Stimulated activated CD8-positive, alpha-beta memory T cell treated with anti-CD3 and anti-CD28 coated beads, Interleukin-7, amount 100 ng/mL, for 48 hours (primary cell): ENCODE results near the gene OPCML.

Experiments
- DNase-seq, 2 donors: peaks; one replicate each; pipeline ENCODE4 v3.0.0-alpha.2; 2020; ENCODE audit warnings: low read depth in 1 of 2; ENCODE audit errors: extremely low read depth in 1 of 2

The OPCML gene

DNA sequence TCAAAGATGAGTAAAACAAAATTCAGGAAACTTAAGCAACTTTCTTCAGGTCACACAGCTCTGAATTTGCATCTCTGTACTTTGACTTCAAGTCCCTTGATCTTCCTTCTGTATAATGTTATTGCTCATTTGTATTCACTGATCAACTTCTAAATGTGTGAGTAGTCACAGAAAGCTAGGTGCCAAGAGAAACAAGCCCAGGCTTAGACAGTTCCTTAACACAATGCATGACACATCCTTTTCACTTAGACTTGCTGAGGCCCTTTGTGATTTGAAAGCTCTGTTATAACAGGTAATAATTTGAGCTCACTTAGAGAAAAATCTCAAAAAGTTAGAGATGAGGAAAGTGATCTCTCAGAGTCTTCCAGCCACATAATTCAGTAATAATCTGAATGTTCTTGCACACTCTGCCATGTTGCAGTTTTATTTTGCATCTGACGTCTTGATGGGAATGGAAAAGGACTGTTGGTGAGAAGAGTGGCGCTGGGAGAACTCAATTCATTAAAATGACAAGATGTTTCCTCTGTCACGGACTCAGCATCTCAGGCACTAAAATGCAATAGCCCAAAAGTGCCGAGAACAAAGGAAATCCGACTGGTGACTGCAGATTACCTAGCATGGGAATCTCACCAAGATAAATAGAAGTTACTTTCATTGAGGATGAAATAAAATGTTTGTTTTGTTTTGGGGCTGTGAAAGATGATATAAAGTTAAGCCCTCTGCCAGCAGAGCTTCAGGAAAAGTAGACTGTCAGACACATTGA is 665.3 kb downstream of the OPCML start:
- DNase-seq: no peak

DNA sequence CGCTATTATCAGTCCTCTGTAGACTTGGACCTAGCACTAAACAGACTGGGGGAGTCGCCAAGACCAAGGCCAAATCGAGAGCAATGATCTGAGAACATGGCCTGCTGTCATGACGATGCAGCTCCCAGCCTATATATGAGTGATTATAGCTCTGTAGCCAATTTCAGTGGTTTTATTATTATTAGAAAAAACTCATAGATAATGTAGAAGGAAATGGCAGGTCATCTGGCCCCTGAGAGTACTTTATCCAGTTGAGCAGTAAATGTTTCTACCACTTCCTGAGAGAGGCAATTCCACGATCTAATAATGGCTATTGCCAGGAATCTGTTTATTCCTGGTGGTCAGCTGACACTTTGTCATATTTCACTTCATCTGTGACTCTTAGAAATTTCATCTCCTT is 666.7 kb downstream of the OPCML start:
- DNase-seq: no peak

DNA sequence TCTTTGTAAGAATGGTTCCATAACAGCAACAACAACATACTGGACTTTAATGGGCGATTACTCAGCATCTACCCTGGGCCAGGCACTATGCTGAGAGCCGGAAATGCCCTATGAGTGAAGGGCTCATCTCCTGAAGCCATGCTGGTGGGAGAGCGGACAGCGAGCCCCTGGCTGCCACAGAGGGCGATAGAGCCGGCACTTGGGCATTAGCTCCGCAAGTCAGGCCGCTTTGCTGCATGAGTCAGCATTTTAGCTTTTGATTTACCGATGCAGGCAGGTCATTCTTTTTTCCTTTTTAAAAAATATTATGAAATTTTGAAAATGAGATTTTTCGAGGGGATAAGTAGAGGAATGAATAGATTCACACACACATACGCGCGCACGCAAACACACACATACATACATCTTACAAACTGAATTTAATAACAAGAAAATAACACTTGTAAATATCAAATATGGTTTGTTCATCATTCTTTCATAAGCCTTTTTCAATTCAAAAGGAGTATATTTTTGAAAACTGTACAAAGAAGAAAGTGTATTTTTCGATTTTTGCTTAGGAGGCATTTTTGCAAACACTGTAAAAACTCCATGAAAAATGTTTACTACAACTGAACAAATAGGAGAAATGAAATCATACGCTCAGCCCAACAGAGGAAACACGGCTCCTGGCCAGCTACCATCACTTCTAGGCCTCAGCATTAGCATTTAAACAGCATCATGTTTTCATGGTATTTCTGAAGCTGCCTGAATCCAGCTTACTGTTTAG is 667.3 kb downstream of the OPCML start:
- no peak for DNase-seq

DNA sequence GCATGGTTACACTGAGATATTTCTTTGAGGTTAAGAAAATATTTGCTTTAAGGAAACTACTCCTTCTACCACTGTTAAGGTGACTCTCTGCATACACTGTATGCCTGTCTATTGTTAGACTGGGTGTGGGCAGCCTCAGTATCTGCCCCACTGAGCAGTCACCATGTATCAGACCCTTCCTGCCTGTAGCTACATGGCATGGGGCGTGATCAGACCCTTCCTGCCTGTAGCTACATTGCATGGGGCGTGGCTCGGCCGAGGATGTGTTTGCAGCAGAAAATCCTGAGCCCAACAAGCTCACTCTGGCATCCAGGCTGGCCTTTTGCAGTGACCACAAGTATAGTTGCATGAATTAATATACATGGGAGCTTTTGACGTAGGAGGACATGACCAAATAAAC is 669.4 kb downstream of the OPCML start:
- DNase-seq: no peak

GRCh38 chr11:132862137-132862536 is 670.2 kb downstream of the OPCML start:
- no peak for DNase-seq

- DNase-seq: no peak
Observed at GRCh38 chr11:132859306-132859705, 673.0 kb downstream of the OPCML start.

- no peak for DNase-seq
Observed at GRCh38 chr11:132858223-132858622, 674.1 kb downstream of the OPCML start.

- no peak for DNase-seq
Observed at GRCh38 chr11:132856032-132856431, 676.3 kb downstream of the OPCML start.

GRCh38 chr11:132855516-132855915 is 676.8 kb downstream of the OPCML start:
- no peak for DNase-seq

GRCh38 chr11:132853886-132854285 is 678.4 kb downstream of the OPCML start:
- no peak for DNase-seq

- no peak for DNase-seq
Observed at GRCh38 chr11:132852361-132852760, 679.9 kb downstream of the OPCML start.

DNA sequence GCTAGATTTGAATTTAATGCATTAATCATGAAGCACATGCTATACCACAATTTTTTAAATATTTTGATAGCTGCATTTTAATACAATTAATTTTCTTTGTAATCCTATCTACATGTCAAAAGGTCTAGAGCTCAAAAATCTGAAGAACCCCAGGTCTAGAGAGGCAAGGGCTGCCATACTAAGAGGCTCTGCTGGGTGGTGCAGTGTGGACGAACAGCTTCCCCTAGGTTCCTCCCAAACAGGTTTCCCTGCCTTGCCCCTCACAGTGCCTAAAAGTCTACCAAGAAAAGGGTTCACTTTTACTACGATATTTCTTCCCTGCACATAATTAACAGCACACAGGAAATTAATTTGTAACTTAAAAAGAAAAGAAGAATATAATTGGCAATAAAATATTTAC is 681.1 kb downstream of the OPCML start:
- DNase-seq: no peak

GRCh38 chr11:132850266-132850665 is 682.0 kb downstream of the OPCML start:
- DNase-seq: no peak

DNA sequence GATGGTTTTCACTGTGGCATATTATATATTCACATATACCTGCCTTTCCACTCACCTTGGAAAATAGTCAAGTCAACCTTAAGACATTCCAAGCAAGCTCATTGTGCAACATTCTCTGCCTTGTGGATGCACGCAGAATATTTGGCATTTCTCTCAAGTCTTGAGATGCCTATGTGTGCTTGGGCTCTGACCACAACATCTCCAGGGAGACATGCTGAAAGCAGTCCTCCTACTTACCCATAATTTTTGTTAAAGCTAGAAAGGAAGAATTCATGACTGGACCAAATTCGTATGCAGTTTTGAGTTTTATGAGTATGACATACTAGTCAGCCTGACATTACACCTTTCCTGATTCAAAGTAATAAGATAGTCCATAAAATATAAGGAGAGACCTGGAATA is 684.0 kb downstream of the OPCML start:
- DNase-seq: no peak

DNA sequence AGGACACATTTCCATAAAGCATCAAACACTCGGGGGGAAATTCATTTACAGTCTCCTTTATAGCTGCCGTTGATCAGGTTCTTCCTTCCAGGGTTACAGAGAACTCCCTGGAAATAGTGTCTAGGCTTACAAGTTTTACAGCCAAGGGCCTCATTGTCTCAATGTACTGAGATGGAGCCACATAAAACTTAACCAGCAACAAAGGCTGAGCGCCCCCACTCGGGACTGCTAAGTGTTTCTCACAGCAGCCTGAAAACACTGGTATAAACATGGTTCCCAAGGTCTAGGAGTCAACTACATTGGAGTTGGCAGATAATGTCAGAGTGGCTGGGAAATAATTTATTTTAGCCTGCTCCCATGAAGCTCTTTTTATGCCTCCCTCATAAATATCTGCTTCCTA is 686.2 kb downstream of the OPCML start:
- no peak for DNase-seq

- DNase-seq: no peak
Observed at GRCh38 chr11:132844956-132845696, 687.2 kb downstream of the OPCML start.

DNA sequence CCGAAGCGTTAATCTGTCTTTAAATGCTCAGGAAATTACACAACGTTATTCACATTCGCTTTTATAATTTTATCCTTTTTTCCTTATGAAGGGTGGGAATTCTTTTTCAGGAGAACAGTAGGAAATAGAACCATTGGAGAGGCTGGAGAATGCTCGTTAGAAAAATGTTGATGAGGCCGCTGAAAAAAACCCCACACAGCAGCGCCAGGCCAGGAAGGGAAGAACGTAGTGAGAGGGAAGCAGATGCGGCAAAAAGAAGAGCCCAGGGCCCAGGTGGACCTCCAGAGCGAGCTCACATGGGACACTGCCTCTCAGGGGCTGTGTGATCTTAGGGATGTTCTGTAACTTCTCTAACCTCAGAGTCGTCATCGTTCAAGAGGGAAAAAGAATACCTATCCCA is 691.6 kb downstream of the OPCML start:
- no peak for DNase-seq

GRCh38 chr11:132840191-132840590 is 692.1 kb downstream of the OPCML start:
- DNase-seq: no peak

DNA sequence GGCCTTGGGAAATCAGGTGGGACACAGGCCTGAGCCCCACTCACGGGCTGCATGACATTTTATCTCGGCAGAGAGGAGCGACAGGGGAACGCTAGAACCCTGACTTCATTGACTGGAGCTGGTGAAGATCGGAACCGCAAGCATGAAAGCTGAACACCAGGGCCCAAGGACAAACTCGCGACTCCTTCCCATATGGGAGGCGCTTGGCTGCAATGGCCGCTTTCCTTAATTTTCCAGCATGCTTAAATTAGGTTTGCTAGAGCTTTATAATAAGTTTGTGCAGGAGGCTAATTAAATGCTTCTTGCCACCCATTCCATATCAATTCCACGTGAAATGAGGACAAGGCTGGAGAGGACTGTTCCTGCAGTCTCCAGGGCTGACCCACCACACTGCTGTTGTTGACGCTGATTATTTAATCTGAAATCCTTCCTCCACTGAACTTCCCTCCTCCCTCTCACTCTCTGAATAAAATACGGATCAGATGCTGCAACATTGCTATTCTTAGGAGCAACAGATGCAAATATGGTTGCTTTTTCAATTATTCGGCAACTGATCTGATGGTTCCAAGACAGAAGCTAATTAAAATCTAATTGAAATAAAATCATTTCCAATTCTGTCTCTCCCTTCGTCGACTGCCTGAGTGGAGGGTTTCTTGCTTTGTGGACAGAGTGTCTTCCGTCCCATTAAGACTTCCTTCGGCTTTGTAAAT is 692.9 kb downstream of the OPCML start:
- DNase-seq: no peak

DNA sequence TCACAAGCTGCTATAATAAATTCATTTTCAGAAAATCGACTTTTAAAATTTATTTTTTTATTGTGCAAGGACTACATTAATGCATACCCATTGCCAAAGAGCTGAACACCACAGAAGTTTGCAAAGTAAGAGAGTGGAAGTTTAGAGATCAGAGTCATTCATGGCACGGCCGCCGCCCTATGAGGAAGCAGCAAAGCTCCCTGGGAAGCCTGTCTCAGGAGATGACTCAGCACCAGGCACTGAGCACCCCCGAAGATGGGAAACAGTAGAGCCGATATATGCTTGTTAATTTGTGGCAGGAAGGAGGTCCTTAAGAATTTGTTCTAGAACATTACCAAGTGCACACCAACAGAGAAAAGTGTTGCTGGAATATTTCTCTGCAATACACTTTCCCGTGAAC is 693.7 kb downstream of the OPCML start:
- DNase-seq: no peak

- DNase-seq: no peak
Observed at GRCh38 chr11:132831272-132831671, 701.0 kb downstream of the OPCML start.
